Bone marrow (tissue), 2 donors: ENCODE measurements around the gene GSTA5.
"Not testable (repeated sequence)": the region's sequence is repeated elsewhere in the genome, so short reads cannot be mapped to it uniquely, and the experiment has no call there.

ENCODE experiments used
- DNase-seq, 2 donors: peaks; one replicate each; lab custom pipeline; 2025; lab: John Stamatoyannopoulos, UW

GSTA5 gene

DNA sequence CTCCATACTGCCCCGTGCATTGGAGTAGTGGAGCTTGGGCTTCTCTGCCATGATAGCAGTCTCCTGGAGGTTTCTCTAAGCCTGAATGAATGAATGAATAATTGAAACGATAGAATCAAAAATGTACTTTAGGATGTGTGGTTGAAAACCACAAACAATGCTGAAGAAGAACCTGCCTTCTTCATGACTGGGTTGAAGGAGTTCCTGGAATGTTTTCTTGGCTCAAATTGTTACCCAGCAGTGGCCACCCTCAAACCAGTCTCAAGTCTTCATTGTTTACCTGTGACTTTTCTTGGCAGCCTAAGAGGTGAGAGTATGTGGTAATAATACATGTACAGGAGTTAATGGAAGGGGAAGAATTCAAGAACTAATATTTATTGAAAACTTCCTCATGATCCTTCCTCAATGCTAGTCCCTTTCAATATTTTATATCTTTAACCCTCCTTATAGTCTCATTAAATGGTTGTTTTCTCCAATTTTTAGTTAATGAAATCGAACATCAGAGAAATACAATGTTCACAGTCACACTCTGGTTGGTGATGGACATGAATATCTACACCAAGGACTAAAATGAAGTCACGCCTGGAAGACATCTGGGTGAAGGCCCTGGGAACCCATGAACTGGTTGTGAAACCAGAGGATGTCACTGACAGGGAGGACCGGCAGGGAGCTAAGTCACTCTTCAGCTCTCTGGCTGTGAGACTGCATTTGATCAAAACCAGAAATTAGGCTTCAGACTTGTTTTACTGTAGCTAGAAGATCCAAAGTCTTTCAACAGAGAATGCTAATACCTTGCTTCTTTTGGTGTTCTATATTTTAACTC, at the start of gene GSTA5:
Gene GSTA5 (minus strand): TSS at position 51 of the 823 bp plus-strand sequence.
- no peak for DNase-seq

DNA sequence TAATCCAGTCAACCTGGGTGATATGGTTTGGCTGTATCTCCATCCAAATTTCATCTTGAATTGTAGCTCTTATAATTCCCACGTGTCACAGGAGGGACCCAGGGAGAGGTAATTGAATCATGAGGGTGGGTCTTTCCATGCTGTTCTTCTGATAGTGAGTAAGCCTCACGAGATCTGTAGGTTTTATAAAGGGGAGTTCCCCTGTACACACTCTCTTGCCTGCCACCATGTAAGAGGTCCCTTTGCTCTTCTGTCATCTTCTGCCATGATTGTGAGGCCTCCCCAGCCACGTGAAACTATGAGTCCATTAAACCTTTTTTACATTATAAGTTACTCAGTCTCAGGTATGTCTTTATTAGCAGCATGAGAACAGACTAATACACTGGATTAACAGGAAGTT, 49.4 kb upstream of the GSTA5 start:
- no peak for DNase-seq

DNA sequence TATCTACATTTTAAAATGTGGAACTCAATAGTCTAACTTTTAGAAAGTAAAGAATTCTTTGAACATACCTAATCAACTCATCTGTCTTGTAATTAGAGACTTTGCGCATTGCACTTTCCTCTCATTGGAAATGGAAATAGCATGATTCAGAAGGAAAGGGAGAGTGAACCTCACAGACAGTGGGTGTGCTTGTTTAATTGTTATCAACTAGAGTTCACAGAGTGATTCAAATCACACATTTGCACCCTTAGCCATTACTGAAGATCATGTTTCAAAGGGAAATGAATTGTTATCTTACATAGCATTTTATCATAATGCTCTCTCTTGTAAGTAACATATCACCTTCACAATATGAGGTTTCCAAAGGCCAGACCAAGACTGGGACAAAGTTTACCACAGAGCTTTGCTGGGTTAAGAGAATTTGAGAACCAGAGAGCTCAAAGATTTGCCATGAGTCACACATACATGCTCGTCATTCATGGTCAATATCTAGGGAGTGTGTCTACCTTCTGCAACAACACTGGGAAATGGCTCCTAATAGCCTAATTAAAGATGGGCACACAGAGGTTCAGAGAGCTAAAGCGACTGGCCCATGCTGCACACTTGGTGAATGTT, 47.4 kb upstream of the GSTA5 start:
- no peak for DNase-seq

DNA sequence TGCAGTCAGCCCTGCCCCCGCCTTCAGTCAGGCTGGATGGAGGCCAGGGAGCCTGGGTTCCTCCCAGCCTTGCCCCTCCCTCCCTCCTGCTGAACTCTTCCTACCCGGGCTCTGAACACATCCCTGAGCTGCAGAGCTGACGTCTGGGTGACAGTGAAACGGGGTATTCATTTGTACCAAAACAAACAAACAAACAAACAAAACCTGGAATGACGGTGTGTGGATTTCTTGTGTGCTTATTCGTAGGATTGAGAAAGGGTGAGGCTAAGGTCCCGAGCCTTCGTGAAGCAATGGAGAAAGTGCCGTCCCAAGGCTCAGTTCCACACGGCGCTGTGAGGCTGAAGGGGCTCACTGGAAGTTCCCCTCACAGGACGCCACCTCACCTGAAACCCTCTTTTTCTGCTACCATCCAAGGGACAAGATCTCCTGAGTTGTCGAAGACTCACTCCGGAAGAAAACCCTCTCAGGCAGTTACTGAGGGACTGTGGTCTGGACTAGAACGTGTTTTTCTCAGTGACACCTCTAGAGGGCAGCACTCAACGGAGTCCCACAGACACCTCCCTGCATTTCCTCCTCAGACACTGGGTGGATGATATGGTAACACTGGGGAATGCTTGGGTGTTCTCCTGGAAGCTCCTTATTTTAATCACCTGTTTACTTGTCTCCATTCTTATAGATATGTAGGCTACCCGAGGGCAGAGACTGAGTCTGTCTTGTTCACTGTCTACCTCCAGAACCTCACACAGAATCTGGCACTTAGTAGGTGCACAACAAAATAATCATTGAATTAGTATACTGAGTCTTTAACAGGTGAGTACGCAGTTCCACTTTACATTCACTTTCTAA, 41.6 kb upstream of the GSTA5 start:
- DNase-seq = peak; percentile 29 to 78

DNA sequence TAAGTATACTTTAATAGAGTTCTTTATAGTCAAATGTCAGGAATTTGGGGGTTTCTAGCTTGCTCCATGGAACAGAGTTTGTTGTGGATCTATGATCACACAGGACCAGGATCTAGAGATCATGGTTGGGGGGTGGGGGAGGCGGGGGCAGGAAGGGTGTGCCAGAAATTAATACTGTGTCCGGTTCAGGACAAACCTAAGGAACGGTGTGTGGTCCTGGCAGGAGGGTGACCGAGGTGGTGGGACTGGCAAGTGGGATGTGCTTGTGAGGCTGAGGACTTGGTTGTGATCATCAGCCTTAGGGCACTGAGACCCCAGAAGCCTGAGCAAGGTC, 41.0 kb upstream of the GSTA5 start:
- no peak for DNase-seq

- no peak for DNase-seq
Measured at GRCh38 chr6:52877786-52878185, 37.2 kb upstream of the GSTA5 start.

- no peak for DNase-seq
Measured at GRCh38 chr6:52877168-52877567, 36.6 kb upstream of the GSTA5 start.

DNA sequence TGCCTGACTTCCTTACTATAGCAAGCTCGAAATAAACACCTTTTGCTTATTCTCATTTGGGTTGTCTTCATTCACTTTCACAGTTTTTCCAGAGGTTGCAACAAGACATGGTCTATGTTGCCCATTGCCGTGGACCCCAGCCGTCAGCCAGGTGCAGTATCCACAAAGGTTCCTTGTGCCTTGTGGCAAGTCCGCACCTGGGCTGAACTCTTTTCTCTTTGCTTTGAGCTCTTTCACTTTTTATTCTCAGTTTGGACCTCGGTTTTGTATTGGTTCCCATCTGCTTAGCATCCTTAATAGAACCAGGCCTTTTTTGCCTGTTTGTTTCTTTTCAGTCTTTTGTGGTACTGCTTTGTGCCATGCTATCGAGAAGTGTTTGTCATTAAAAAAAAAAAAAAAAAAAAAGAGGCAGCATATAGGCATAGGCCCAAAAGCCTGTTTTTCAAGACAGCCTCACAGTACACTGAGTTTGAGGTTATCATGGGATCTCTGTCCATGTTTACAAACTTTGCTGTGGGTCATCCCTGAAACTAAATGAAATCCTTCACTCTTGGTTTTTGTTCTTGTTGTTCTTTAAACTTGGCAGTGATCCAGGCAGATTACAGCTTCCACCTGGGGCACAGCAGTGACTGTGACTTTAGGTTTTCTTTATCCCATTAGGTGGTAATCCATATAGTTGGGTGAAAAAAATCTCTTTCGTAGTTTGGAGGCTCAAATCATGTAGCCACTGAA, 35.6 kb upstream of the GSTA5 start:
- no peak for DNase-seq

DNA sequence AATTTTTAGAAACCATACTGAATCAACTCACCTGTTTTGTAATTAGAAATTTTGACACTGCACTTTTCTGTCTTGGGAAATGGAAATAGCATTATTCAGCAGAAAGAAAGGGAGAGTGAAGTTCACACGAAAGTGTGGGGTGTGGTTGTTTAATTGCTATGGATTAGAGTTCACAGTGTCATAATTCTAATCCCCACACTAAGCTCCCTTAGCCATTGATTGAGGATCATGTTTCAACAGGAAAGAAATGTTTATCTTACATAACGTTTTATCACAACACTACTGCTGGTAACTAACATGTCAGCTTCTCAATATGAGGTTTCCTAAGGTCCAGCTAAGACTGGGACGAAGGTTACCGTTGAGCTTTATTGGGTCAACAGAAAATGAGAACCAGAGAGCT, 31.4 kb upstream of the GSTA5 start:
- DNase-seq = no peak

GRCh38 chr6:52871621-52872020, 31.0 kb upstream of the GSTA5 start:
- DNase-seq = no peak

DNA sequence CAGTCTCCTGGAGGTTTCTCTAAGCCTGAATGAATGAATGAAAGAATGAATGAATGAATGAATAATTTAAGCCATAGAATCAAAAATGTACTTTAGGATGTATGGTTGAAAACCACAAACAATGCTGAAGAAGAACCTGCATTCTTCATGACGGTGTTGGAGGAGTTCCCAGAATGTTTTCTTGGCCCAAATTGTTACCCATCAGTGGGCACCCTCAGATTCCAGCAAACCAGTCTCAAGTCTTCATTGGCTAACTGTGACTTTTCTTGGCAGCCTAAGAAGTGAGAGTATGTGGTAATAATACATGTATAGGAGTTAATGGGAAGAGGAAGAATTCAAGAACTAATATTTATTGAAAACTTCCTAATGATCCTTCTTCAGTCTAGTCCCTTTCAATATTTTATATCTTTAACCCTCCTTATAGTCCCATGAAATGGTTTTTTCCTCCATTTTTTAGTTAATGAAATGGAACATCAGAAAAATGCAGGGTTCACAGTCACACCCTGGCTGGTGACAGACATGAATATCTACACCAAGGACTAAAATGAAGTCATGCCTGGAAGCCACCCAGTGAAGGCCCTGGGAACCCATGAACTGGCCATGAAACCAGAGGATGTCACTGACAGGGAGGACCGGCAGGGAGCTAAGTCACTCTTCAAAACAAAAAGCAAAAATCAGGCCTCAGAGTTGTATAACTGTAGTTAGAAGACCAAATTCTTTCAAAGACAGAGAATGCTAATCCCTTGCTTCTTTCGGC, 29.9 kb upstream of the GSTA5 start:
- not testable (repeated sequence) for DNase-seq

DNA sequence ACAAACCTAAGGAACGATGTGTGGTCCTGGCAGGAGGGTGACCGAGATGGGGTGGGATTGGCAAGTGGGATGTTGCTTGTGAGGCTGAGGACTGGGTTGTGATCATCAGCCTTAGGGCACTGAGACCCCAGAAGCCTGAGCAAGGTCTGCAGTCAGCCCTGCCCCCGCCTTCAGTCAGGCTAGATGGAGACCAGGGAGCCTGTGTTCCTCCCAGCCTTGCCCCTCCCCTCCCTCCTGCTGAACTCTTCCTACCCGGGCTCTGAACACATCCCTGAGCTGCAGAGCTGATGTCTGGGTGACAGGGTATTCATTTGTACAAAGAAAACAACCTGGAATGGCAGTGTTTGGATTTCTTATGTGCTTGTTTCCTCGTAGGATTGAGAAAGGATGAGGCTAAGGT, 28.3 kb upstream of the GSTA5 start:
- not testable (repeated sequence) for DNase-seq

- no peak for DNase-seq
Measured at GRCh38 chr6:52868240-52868639, 27.6 kb upstream of the GSTA5 start.

DNA sequence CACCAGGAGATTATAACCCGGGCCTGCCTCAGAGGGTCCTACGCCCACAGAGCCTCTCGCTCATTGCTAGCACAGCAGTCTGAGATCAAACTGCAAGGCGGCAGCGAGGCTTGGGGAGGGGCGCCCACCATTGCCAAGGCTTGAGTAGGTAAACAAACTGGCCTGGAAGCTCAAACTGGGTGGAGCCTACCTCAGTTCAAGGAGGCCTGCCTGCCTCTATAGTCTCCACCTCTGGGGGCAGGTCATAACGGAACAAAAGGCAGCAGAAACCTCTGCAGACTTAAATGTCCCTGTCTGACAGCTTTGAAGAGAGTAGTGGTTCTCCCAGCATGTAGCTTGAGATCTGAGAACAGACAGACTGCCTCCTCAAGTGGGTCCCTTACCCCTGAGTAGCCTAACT, 20.5 kb upstream of the GSTA5 start:
- not testable (repeated sequence) for DNase-seq

- no peak for DNase-seq
Measured at GRCh38 chr6:52858416-52858815, 17.8 kb upstream of the GSTA5 start.

DNA sequence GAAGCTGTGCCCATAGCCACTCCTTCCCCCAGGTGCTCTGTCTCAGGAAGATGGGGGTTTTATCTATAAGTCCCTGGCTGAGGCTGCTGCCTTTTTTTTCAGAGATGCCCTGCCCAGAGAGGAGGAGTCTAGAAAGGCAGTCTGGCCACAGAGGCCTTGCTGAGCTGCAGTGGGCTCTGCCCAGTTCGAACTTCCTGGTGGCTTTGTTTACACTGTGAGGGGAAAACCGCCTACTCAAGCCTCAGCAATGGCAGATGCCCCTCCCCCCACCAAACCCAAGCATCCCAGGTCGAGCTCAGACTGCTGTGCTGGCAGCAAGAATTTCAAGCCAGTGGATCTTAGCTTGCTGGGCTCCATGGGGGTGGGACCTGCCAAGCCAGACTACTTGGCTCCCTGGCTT, 15.5 kb upstream of the GSTA5 start:
- not testable (repeated sequence) for DNase-seq

GRCh38 chr6:52849137-52849536, 8.5 kb upstream of the GSTA5 start:
- no peak for DNase-seq

DNA sequence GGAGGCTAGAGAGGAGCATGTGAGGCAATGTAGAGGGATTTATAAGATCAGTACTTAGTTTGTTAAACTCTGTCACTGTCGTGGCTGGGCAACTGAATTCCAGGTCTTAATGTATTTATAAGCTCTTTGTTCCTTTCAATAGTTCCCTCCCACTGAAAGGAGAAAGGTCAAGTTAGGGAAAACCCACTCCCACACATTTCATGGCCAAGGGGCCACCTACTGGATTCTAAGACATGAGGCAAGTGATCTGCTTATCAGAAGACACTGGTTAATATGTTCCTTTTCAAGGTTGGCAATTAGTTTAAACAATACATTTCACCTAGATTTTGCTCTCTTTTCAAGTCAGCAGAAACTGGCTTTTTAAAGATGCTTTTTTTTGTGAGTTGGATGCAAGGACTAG, 5.4 kb upstream of the GSTA5 start:
- no peak for DNase-seq

DNA sequence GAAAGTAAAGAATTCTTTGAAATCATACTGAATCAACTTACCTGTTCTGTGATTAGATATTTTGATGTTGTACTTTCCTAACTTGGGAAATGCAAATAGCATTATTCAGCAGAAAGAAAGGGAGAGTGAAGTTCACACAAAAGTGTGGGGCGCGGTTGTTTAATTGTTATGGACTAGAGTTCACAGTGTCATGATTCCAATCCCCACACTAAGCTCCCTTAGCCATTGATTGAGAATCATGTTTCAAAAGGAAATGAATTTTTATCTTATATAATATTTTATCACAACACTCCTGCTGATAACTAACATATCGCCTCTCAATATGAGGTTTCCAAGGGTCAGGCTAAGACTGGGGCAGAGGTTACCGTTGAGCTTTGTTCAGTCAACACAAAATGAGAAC, 3.0 kb upstream of the GSTA5 start:
- DNase-seq = no peak

DNA sequence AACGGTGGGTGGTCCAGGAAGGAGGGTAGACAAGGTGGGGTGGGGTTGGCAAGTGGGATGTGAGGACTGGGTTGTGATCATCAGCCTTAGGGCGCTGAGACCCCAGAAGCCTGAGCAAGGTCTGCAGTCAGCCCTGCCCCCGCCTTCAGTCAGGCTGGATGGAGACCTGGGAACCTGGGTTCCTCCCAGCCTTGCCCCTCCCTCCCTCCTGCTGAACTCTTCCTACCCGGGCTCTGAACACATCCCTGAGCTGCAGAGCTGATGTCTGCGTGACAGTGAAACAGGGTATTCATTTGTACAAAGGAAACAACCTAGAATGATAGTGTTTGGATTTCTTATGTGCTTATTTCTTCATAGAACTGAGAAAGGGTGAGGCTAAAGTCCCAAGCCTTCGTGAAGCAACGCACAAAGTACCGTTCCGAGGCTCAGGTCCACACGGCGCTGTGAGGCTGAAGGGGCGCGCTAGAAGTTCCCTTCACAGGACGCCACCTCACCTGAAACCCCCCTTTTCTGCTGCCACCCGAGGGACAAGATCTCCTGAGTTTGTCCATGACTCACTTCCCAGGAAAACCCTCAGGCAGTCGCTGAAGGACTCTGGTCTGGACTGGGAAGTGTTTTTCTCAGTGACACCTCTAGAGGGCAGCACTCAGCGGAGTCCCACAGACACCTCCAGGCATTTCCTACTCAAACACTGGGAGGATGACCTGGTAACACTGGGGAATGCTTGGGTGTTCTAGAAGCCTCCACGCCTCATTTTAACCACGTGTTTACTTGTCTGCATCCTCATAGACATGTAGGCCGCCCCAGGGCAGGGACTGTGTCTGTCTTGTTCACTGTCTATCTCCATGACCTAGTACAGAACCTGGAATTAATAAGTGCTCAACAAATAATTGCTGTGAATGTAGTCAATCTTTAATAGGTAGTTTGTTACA, 1.2 kb downstream of the GSTA5 start:
- peak in 1 of 2 donors; percentile 13 for DNase-seq
